ENCODE measurements around the gene RCSD1. TPM values are rescaled to one million over a fixed set of nuclear protein-coding genes. Genes with fewer than 3 reads are reported as not detected.

Gene RCSD1
- total RNA-seq, 1 donor from 2014 or later = 2.3 TPM

DNA sequence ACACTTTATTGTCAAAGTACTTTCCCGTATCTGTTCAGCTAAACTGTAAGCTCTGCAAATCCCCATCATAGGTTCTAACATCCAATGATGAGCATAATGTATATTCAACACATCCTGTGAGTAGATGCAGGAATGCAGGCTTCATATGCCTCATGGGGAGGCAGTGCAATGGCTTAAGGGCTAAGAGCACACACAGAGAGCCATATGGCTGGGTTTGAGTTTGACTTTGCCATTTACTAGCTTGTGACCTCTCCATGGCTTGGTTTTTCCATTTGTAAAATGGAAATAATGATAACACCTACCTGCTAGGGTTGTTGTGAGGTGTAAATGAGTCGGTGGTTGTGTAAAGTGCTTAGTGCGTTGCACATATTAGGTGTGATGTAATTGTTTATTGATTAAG lies 13.4 kb downstream of the RCSD1 start:
- no peaks in the 10 kb centered on the region for H3K4me1 Mint-ChIP-seq
- no peak overlapping the region for H3K27ac Mint-ChIP-seq (ENCODE audit: unreplicated experiment)
- no peak for DNase-seq (ENCODE audit: low read depth, low spot score)
- H3K9me3 Mint-ChIP-seq = no peaks in the 10 kb centered on the region
- TF ChIP-seq, protein P1, sequence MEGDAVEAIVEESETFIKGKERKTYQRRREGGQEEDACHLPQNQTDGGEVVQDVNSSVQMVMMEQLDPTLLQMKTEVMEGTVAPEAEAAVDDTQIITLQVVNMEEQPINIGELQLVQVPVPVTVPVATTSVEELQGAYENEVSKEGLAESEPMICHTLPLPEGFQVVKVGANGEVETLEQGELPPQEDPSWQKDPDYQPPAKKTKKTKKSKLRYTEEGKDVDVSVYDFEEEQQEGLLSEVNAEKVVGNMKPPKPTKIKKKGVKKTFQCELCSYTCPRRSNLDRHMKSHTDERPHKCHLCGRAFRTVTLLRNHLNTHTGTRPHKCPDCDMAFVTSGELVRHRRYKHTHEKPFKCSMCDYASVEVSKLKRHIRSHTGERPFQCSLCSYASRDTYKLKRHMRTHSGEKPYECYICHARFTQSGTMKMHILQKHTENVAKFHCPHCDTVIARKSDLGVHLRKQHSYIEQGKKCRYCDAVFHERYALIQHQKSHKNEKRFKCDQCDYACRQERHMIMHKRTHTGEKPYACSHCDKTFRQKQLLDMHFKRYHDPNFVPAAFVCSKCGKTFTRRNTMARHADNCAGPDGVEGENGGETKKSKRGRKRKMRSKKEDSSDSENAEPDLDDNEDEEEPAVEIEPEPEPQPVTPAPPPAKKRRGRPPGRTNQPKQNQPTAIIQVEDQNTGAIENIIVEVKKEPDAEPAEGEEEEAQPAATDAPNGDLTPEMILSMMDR (conservative IDR thresholded peaks at IDR 0.05) = no peak
- H3K36me3 Mint-ChIP-seq (ENCODE audit: low read depth) = no peaks in the 10 kb centered on the region
- H3K27me3 Mint-ChIP-seq (ENCODE audit: low read depth) = no peaks in the 10 kb centered on the region
- H3K4me3 Mint-ChIP-seq = no peak overlapping the region

DNA sequence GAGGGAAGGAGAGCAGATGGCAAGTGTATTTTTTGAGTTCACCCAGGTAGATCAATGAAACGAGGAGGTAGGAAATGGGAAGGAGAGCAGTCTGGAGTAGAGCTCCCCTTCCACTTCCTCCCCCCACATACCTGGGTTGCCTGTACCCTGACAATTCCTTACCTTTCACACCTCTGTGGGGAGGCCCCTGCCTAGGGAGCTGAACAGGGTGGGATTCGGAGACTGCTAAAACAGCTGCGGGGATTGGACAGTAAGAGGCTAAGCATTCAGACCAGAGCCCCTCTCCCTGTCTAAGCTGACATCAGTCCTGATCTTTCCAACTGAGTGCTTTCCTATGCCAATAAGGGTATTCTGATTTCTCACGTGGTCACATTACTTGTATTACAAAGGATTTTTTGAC lies 14.5 kb downstream of the RCSD1 start:
- DNase-seq (ENCODE audit: low read depth, low spot score) = no peak
- H3K27me3 Mint-ChIP-seq (ENCODE audit: low read depth) = no peaks in the 10 kb centered on the region
- TF ChIP-seq, protein P1 (conservative IDR thresholded peaks at IDR 0.05) = no peak

DNA sequence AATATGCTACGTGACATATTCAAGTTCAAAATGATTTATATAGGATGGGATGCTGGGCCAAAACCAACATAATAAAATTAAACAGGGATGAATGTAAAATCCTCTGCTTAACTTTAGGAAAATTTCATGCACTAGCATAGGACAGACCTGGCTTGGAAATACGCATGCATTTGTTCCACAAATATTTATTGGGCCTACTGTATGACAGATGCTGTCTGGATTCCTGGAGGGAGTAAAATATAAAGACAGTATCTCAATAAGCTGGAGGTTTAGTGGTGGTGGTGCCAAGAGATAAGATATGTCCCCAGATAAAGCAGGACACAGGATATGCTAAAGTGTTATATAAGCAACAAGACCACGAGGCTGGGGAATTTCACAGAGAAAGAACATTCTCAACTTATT lies 15.1 kb downstream of the RCSD1 start:
- TF ChIP-seq, protein P1 (conservative IDR thresholded peaks at IDR 0.05) = no peak
- DNase-seq (ENCODE audit: low read depth, low spot score) = no peak
- Mint-ChIP-seq H3K36me3 (ENCODE audit: low read depth) (no peaks in the 10 kb centered on the region), H3K27ac (ENCODE audit: unreplicated experiment) (no peak overlapping the region), H3K9me3 (peaks cover 2% of the 10 kb centered on the region), H3K4me1 (peaks cover 15% of the 10 kb centered on the region), H3K27me3 (ENCODE audit: low read depth) (no peaks in the 10 kb centered on the region), H3K4me3 (no peak overlapping the region)

More for the DNA sequence above, 14.5 kb downstream of the RCSD1 start:
- Mint-ChIP-seq H3K36me3 (ENCODE audit: low read depth) (no peaks in the 10 kb centered on the region), H3K27ac (ENCODE audit: unreplicated experiment) (no peak overlapping the region), H3K4me1 (peaks cover 9% of the 10 kb centered on the region), H3K4me3 (no peak overlapping the region), H3K9me3 (peaks cover 2% of the 10 kb centered on the region)

DNA sequence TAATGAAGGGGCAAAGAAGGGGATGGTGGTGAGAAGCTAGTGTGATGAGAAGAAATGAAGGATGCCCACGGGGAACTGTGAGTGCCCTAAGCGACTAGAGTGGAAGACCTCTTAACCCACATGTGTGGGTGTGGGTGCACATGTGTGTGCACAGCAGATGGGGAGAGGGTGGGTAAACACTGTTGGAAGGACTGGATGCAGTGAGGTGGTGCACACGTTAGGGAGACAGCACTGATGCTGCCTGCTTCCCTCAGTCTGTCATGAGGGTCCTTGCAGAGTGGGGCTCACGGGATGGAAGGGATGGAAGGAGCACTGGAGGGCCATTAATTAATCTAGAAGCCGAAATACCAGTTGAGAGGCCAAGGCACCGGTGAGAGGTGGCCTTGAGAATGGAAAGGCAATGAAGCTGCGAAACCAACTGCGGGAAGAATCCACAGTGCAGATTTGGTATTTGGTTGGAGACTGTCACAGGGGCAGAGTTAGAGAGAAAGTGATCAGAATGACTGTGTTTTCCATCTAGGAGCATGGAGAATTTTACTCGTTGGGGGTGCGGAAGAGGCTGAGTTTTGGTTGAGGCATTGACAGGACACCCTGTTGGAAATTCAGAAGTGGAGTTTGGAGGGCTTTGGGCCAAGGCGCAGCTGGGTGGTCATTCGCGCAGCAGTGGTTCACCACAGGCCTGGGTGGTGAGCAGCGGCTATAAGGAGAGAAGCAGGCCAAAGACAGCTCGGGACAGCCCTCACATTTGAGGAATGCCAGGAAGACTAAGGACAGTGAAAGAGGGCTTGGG lies 15.8 kb downstream of the RCSD1 start:
- H3K4me1 Mint-ChIP-seq = peaks cover 21% of the 10 kb centered on the region
- H3K9me3 Mint-ChIP-seq = peaks cover 2% of the 10 kb centered on the region
- no peaks in the 10 kb centered on the region for H3K36me3 Mint-ChIP-seq (ENCODE audit: low read depth)

DNA sequence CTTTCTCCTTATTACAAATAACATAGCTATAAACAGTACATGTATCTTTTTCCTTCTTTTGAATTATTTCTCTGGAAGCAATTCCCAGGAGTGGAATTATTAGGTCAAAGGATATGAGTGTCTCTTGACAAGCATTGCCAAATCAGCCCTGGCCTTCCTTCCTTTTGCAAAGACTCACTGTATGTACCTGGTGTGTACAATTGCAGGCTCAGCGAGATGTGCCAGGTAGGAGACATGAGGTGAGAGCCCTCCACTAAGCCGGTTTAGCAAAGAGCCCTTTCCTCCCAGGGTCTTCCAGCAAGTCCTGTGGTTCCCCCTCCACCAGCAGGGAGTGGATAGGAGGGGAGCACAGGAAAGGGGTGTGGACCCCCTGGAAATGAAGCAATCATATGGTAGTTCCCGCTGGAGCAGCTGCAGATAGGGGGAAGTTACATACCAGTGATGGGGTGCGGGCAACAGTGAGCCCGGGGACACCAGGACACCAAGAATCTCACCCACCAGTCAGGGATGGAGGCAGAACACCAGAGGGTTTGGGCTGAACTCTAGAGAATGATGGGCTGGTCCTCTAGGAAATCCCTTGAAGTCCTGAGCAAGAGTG lies 18.3 kb downstream of the RCSD1 start:
- H3K9me3 Mint-ChIP-seq = peaks cover 2% of the 10 kb centered on the region
- H3K4me1 Mint-ChIP-seq = peaks cover 34% of the 10 kb centered on the region
- no peak overlapping the region for H3K4me3 Mint-ChIP-seq
- H3K27me3 Mint-ChIP-seq (ENCODE audit: low read depth) = no peaks in the 10 kb centered on the region
- TF ChIP-seq, protein P1 (conservative IDR thresholded peaks at IDR 0.05) = no peak
- H3K36me3 Mint-ChIP-seq (ENCODE audit: low read depth) = no peaks in the 10 kb centered on the region
- no peak for DNase-seq (ENCODE audit: low read depth, low spot score)
- no peak overlapping the region for H3K27ac Mint-ChIP-seq (ENCODE audit: unreplicated experiment)

More for the DNA sequence above, 15.8 kb downstream of the RCSD1 start:
- no peaks in the 10 kb centered on the region for H3K27me3 Mint-ChIP-seq (ENCODE audit: low read depth)
- H3K27ac Mint-ChIP-seq (ENCODE audit: unreplicated experiment) = peak overlapping the region; percentile 70
- TF ChIP-seq, protein P1 (conservative IDR thresholded peaks at IDR 0.05) = no peak
- no peak for DNase-seq (ENCODE audit: low read depth, low spot score)
- no peak overlapping the region for H3K4me3 Mint-ChIP-seq

All from neural crest cell (in vitro differentiated cells).